Measurements from ENCODE around the gene UBE2U. TPM values are rescaled to one million over a fixed set of nuclear protein-coding genes. Genes with fewer than 3 reads are reported as not detected.
"Not testable (repeated sequence)": the region's sequence is repeated elsewhere in the genome, so short reads cannot be mapped to it uniquely, and the experiment has no call there.

Gene UBE2U
- polyA plus RNA-seq, 1 experiment: not detected

GRCh38 chr1:64212031-64212430 lies 8.6 kb downstream of the UBE2U start:
- ChIA-PET POLR2A (no interaction called here), CTCF (interaction anchor here (1.0 kb wide), 1 partner anchor 13 kb away, joined by 3 read pairs; no protein-coding TSS in a partner anchor)
- H3K27me3 ChIP-seq (ENCODE audit: control insufficient read depth, insufficient read depth, low read length): no peaks in the 10 kb centered on the region
- TF ChIP-seq, protein P1, sequence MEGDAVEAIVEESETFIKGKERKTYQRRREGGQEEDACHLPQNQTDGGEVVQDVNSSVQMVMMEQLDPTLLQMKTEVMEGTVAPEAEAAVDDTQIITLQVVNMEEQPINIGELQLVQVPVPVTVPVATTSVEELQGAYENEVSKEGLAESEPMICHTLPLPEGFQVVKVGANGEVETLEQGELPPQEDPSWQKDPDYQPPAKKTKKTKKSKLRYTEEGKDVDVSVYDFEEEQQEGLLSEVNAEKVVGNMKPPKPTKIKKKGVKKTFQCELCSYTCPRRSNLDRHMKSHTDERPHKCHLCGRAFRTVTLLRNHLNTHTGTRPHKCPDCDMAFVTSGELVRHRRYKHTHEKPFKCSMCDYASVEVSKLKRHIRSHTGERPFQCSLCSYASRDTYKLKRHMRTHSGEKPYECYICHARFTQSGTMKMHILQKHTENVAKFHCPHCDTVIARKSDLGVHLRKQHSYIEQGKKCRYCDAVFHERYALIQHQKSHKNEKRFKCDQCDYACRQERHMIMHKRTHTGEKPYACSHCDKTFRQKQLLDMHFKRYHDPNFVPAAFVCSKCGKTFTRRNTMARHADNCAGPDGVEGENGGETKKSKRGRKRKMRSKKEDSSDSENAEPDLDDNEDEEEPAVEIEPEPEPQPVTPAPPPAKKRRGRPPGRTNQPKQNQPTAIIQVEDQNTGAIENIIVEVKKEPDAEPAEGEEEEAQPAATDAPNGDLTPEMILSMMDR (IDR thresholded peaks at IDR 0.05; ENCODE audit: insufficient read depth, low read depth, low read length): no peak
- DNase-seq (ENCODE audit: low read depth): peak; percentile 53
- H3K36me3 ChIP-seq (ENCODE audit: control insufficient read depth, insufficient read depth, low read length): no peaks in the 10 kb centered on the region
- no peak overlapping the region for H3K4me3 ChIP-seq (ENCODE audit: low read depth, low read length)

GRCh38 chr1:64215576-64215975 lies 12.2 kb downstream of the UBE2U start:
- DNase-seq (ENCODE audit: low read depth): no peak
- ChIA-PET POLR2A (no interaction called here), CTCF (no interaction called here)

DNA sequence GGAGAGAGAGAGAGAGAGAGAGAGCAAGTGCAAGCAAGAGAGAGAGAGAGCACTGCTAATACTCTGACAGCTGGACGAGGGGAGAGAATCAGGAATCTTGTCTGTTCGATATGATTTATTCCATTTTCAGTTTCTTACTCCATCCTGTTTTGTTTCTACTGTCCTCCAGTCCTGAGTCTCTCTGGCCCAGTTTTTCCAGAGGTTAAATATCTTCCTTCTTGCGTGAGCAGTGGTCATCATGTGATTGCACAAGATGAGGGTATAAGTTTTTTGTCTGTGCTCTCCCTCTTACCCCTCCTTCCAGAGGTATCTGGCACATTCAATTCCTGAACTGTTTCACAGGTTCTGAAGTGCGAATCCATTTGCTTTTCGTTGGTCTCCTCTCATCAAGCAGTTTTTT lies 16.8 kb downstream of the UBE2U start:
- Histone ChIP-seq H3K27me3 (ENCODE audit: control insufficient read depth, insufficient read depth, low read length) (no peaks in the 10 kb centered on the region), H3K4me3 (ENCODE audit: low read depth, low read length) (no peak overlapping the region), H3K36me3 (ENCODE audit: control insufficient read depth, insufficient read depth, low read length) (no peaks in the 10 kb centered on the region)
- ChIA-PET CTCF (no interaction called here), POLR2A (no interaction called here)
- TF ChIP-seq, protein P1 (IDR thresholded peaks at IDR 0.05; ENCODE audit: insufficient read depth, low read depth, low read length): no peak
- DNase-seq (ENCODE audit: low read depth): no peak

More at GRCh38 chr1:64215576-64215975, 12.2 kb downstream of the UBE2U start:
- H3K36me3 ChIP-seq (ENCODE audit: control insufficient read depth, insufficient read depth, low read length): no peaks in the 10 kb centered on the region
- H3K4me3 ChIP-seq (ENCODE audit: low read depth, low read length): no peak overlapping the region
- TF ChIP-seq, protein P1 (IDR thresholded peaks at IDR 0.05; ENCODE audit: insufficient read depth, low read depth, low read length): no peak
- no peaks in the 10 kb centered on the region for H3K27me3 ChIP-seq (ENCODE audit: control insufficient read depth, insufficient read depth, low read length)

DNA sequence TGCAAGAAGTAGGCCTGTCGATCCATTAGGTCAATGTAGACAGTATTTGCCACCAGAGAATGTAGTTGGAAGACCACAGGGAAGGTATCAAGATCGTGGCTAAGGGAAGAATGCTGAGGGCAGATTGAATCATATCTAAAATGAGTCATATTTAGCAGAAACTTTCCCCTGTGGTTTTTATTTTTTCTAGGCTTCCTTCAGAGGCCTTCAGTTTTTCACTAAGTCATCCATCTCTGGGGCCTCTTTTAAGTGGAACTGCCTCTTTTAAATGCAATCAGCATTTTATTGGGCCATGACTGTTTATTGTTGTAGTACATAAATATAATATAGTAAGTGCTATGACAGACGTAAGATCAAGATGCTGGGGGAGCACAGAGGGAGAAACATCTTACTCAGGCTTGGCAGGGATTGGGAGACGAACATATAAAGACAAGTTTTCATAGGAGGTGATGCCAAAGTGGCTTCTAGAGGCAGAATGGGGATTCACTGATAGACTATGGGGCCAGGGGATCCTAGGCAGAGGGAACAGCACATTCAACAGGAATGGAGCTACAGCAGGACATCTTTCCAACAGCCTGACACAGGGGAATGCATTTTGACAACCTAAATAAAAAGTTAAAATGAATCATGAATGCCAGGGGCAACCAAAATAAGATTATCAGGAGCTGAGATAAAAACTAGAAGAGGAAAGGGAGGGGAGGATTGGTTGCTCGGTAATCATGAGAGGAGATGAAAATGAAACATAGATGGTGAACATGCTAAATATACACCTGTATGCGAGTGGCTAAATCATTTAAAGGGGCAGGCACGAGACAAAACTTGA lies 20.1 kb downstream of the UBE2U start:
- Histone ChIP-seq H3K36me3 (ENCODE audit: control insufficient read depth, insufficient read depth, low read length) (no peaks in the 10 kb centered on the region), H3K4me3 (ENCODE audit: low read depth, low read length) (no peak overlapping the region), H3K27me3 (ENCODE audit: control insufficient read depth, insufficient read depth, low read length) (no peaks in the 10 kb centered on the region)
- TF ChIP-seq, protein P1 (IDR thresholded peaks at IDR 0.05; ENCODE audit: insufficient read depth, low read depth, low read length): no peak
- ChIA-PET CTCF (interaction anchor here (0.6 to 0.7 kb wide), 2 partner anchors 45 to 385 kb away, joined by 3 read pairs; no protein-coding TSS in a partner anchor), POLR2A (no interaction called here)
- DNase-seq (ENCODE audit: low read depth): peak; percentile 70

GRCh38 chr1:64224236-64224635 lies 20.8 kb downstream of the UBE2U start:
- H3K4me3 ChIP-seq (ENCODE audit: low read depth, low read length); POLR2A ChIA-PET; DNase-seq (ENCODE audit: low read depth); H3K27me3 ChIP-seq (ENCODE audit: control insufficient read depth, insufficient read depth, low read length); H3K36me3 ChIP-seq (ENCODE audit: control insufficient read depth, insufficient read depth, low read length): not testable (repeated sequence)
- CTCF ChIA-PET: interaction anchor here (0.6 kb wide), 1 partner anchor 46 kb away, joined by 3 read pairs; no protein-coding TSS in a partner anchor

All from BJ (cell line).